Naive B cell (primary cell): Measurements from ENCODE around the gene TNP1. TPM values are rescaled to one million over a fixed set of nuclear protein-coding genes. Genes with fewer than 3 reads are reported as not detected.
A peak's percentile ranks its signal among the peaks of the same experiment; 100 is the strongest.

Source experiments
- ATAC-seq, 2 donors: fragments of 150-1000 bp; cut with Tn5 transposase; 2 replicates each; pipeline ENCODE4 v1.10.0; 2021; ENCODE audit warnings: low read depth in 2 of 2, mild to moderate bottlenecking in 2 of 2, moderate library complexity in 2 of 2
- DNase-seq: peaks from one replicate; pipeline ENCODE4 v3.0.0; 2022
- H3K27ac Mint-ChIP-seq, 6 donors: one replicate each; pipeline ENCODE4 v1.8.0; 2020 to 2022; ENCODE audit warnings: mild to moderate bottlenecking in 6 of 6, mixed read lengths in 6 of 6, moderate library complexity in 5 of 6, inconsistent platforms in 2 of 6
- H3K27me3 Mint-ChIP-seq, 3 donors: one replicate each; pipeline ENCODE4 v1.8.0; 2021 to 2022; ENCODE audit warnings: mixed read lengths in 3 of 3, mild to moderate bottlenecking in 1 of 3
- H3K36me3 Mint-ChIP-seq, 2 donors: one replicate each; pipeline ENCODE4 v1.8.0; 2020 to 2022; ENCODE audit warnings: mixed read lengths in 2 of 2, inconsistent platforms in 1 of 2, mild to moderate bottlenecking in 1 of 2
- H3K4me1 Mint-ChIP-seq, 3 donors: one replicate each; pipeline ENCODE4 v1.8.0; 2020 to 2022; ENCODE audit warnings: mixed read lengths in 3 of 3, inconsistent platforms in 1 of 3, mild to moderate bottlenecking in 1 of 3, moderate library complexity in 1 of 3
- H3K4me3 Mint-ChIP-seq, 8 donors: one replicate each; pipeline ENCODE4 v1.8.0; 2020 to 2022; ENCODE audit warnings: mild to moderate bottlenecking in 8 of 8, mixed read lengths in 8 of 8, moderate library complexity in 8 of 8, inconsistent platforms in 2 of 8
- H3K9me3 Mint-ChIP-seq, 7 donors: one replicate each; pipeline ENCODE4 v1.8.0; 2020 to 2022; ENCODE audit warnings: mixed read lengths in 7 of 7, mild to moderate bottlenecking in 5 of 7, inconsistent platforms in 2 of 7, moderate library complexity in 1 of 7
- polyA plus RNA-seq, 6 donors: library from polyadenylated mRNA; unstranded; fragments of 300-500 nt; fragmentation: Illumina TruSeq; gene quantifications; one replicate each; pipeline ENCODE4 v1.2.3, GENCODE V29; 2021; ENCODE audit warnings: low read depth in 6 of 6

The TNP1 gene
- not detected for polyA plus RNA-seq

GRCh38 chr2:216859944-216860343 lies at the start of gene TNP1:
Gene TNP1, minus strand, starts transcription at chr2:216860064. Its CDS starts 30 bp downstream, at chr2:216860034.
- no peaks in the 10 kb centered on the region for H3K4me1 Mint-ChIP-seq
- DNase-seq (no peak), ATAC-seq (no peak)
- peaks cover 7 to 11% (median 10%) of the 10 kb centered on the region in 3 donors for H3K27me3 Mint-ChIP-seq
- H3K27ac Mint-ChIP-seq, result no peak within 1 kb of the TSS
- no peak within 1 kb of the TSS for H3K4me3 Mint-ChIP-seq
- no peaks in the 10 kb centered on the region for H3K9me3 Mint-ChIP-seq
- no peaks in the 10 kb centered on the region for H3K36me3 Mint-ChIP-seq

- H3K27me3 Mint-ChIP-seq, result peaks cover 0 to 16% (median 0%) of the 10 kb centered on the region in 3 donors
- no peak for ATAC-seq
- H3K36me3 Mint-ChIP-seq, result peaks cover 0 to 1% of the 10 kb centered on the region in 2 donors
- no peak overlapping the region for H3K27ac Mint-ChIP-seq
- H3K4me3 Mint-ChIP-seq, result no peak overlapping the region
- DNase-seq, result no peak
- H3K9me3 Mint-ChIP-seq, result peaks cover 0 to 13% (median 8%) of the 10 kb centered on the region in 7 donors
- H3K4me1 Mint-ChIP-seq, result no peaks in the 10 kb centered on the region
Observed at GRCh38 chr2:216908300-216908699, 48.4 kb upstream of the TNP1 start.

- peaks cover 0 to 12% of the 10 kb centered on the region in 2 donors for H3K36me3 Mint-ChIP-seq
- H3K4me3 Mint-ChIP-seq, result no peak overlapping the region
- no peak overlapping the region for H3K27ac Mint-ChIP-seq
- no peaks in the 10 kb centered on the region for H3K4me1 Mint-ChIP-seq
- peaks cover 0 to 10% (median 0%) of the 10 kb centered on the region in 3 donors for H3K27me3 Mint-ChIP-seq
- ATAC-seq (no peak), DNase-seq (no peak)
- peaks cover 8 to 29% (median 18%) of the 10 kb centered on the region in 7 donors for H3K9me3 Mint-ChIP-seq
Observed at GRCh38 chr2:216905649-216906329, 45.9 kb upstream of the TNP1 start.

GRCh38 chr2:216904974-216905373 lies 45.1 kb upstream of the TNP1 start:
- ATAC-seq, result no peak
- Mint-ChIP-seq H3K27ac (no peak overlapping the region), H3K27me3 (peaks cover 6 to 8% (median 6%) of the 10 kb centered on the region in 3 donors), H3K36me3 (peaks cover 3 to 12% of the 10 kb centered on the region in 2 donors), H3K4me1 (no peaks in the 10 kb centered on the region), H3K9me3 (peaks cover 9 to 37% (median 18%) of the 10 kb centered on the region in 7 donors), H3K4me3 (no peak overlapping the region)
- no peak for DNase-seq

GRCh38 chr2:216904554-216904953 lies 44.7 kb upstream of the TNP1 start:
- Mint-ChIP-seq H3K36me3 (peaks cover 3 to 12% of the 10 kb centered on the region in 2 donors), H3K4me3 (no peak overlapping the region), H3K27me3 (peaks cover 6 to 9% (median 6%) of the 10 kb centered on the region in 3 donors), H3K9me3 (peaks cover 9 to 41% (median 19%) of the 10 kb centered on the region in 7 donors), H3K27ac (no peak overlapping the region), H3K4me1 (no peaks in the 10 kb centered on the region)
- DNase-seq, result no peak
- no peak for ATAC-seq

- H3K4me1 Mint-ChIP-seq, result no peaks in the 10 kb centered on the region
- DNase-seq (no peak), ATAC-seq (no peak)
- H3K4me3 Mint-ChIP-seq, result peak overlapping the region in 1 of 8 donors; percentile 19
- no peak overlapping the region for H3K27ac Mint-ChIP-seq
- H3K36me3 Mint-ChIP-seq, result peaks cover 3 to 12% of the 10 kb centered on the region in 2 donors
- H3K9me3 Mint-ChIP-seq, result peaks cover 9 to 42% (median 19%) of the 10 kb centered on the region in 7 donors
- H3K27me3 Mint-ChIP-seq, result peaks cover 6 to 9% (median 7%) of the 10 kb centered on the region in 3 donors
Observed at GRCh38 chr2:216903470-216903869, 43.6 kb upstream of the TNP1 start.

- DNase-seq, result no peak
- no peak overlapping the region for H3K27ac Mint-ChIP-seq
- peaks cover 3 to 12% of the 10 kb centered on the region in 2 donors for H3K36me3 Mint-ChIP-seq
- H3K9me3 Mint-ChIP-seq, result peaks cover 9 to 42% (median 20%) of the 10 kb centered on the region in 7 donors
- no peaks in the 10 kb centered on the region for H3K4me1 Mint-ChIP-seq
- no peak for ATAC-seq
- peaks cover 3 to 9% (median 6%) of the 10 kb centered on the region in 3 donors for H3K27me3 Mint-ChIP-seq
- no peak overlapping the region for H3K4me3 Mint-ChIP-seq
Observed at GRCh38 chr2:216901273-216901672, 41.4 kb upstream of the TNP1 start.

- Mint-ChIP-seq H3K4me3 (no peak overlapping the region), H3K27ac (no peak overlapping the region), H3K9me3 (peaks cover 9 to 42% (median 20%) of the 10 kb centered on the region in 7 donors), H3K4me1 (no peaks in the 10 kb centered on the region), H3K36me3 (peaks cover 3 to 12% of the 10 kb centered on the region in 2 donors), H3K27me3 (peaks cover 3 to 17% (median 6%) of the 10 kb centered on the region in 3 donors)
- ATAC-seq (no peak), DNase-seq (no peak)
Observed at GRCh38 chr2:216900406-216900805, 40.5 kb upstream of the TNP1 start.

GRCh38 chr2:216897561-216898203 lies 37.8 kb upstream of the TNP1 start:
- no peak overlapping the region for H3K4me3 Mint-ChIP-seq
- DNase-seq, result no peak
- peaks cover 4 to 24% (median 8%) of the 10 kb centered on the region in 7 donors for H3K9me3 Mint-ChIP-seq
- no peak overlapping the region for H3K27ac Mint-ChIP-seq
- peaks cover 3 to 4% of the 10 kb centered on the region in 2 donors for H3K36me3 Mint-ChIP-seq
- ATAC-seq, result no peak
- no peaks in the 10 kb centered on the region for H3K4me1 Mint-ChIP-seq
- peaks cover 3 to 19% (median 6%) of the 10 kb centered on the region in 3 donors for H3K27me3 Mint-ChIP-seq

- Mint-ChIP-seq H3K27me3 (peaks cover 4 to 18% (median 6%) of the 10 kb centered on the region in 3 donors), H3K9me3 (peaks cover 0 to 5% (median 3%) of the 10 kb centered on the region in 7 donors), H3K27ac (no peak overlapping the region), H3K36me3 (no peaks in the 10 kb centered on the region), H3K4me3 (no peak overlapping the region), H3K4me1 (no peaks in the 10 kb centered on the region)
- DNase-seq (no peak), ATAC-seq (no peak)
Observed at GRCh38 chr2:216890138-216890537, 30.3 kb upstream of the TNP1 start.

- DNase-seq, result no peak
- ATAC-seq, result no peak
- H3K4me3 Mint-ChIP-seq, result no peak overlapping the region
- H3K9me3 Mint-ChIP-seq, result peaks cover 0 to 5% (median 3%) of the 10 kb centered on the region in 7 donors
- no peaks in the 10 kb centered on the region for H3K4me1 Mint-ChIP-seq
- H3K36me3 Mint-ChIP-seq, result no peaks in the 10 kb centered on the region
- H3K27me3 Mint-ChIP-seq, result peaks cover 4 to 18% (median 6%) of the 10 kb centered on the region in 3 donors
- H3K27ac Mint-ChIP-seq, result peak overlapping the region in 1 of 6 donors; percentile 56
Observed at GRCh38 chr2:216888887-216889622, 29.2 kb upstream of the TNP1 start.

GRCh38 chr2:216888081-216888480 lies 28.2 kb upstream of the TNP1 start:
- H3K9me3 Mint-ChIP-seq, result peaks cover 0 to 7% (median 3%) of the 10 kb centered on the region in 7 donors
- no peaks in the 10 kb centered on the region for H3K4me1 Mint-ChIP-seq
- DNase-seq (no peak), ATAC-seq (no peak)
- H3K27ac Mint-ChIP-seq, result no peak overlapping the region
- H3K4me3 Mint-ChIP-seq, result no peak overlapping the region
- H3K27me3 Mint-ChIP-seq, result peaks cover 4 to 18% (median 6%) of the 10 kb centered on the region in 3 donors
- no peaks in the 10 kb centered on the region for H3K36me3 Mint-ChIP-seq

GRCh38 chr2:216887138-216887537 lies 27.3 kb upstream of the TNP1 start:
- no peaks in the 10 kb centered on the region for H3K4me1 Mint-ChIP-seq
- no peak for DNase-seq
- H3K4me3 Mint-ChIP-seq, result peak overlapping the region in 2 of 8 donors; percentile 13 to 36
- peaks cover 4 to 18% (median 6%) of the 10 kb centered on the region in 3 donors for H3K27me3 Mint-ChIP-seq
- no peak for ATAC-seq
- H3K36me3 Mint-ChIP-seq, result no peaks in the 10 kb centered on the region
- H3K27ac Mint-ChIP-seq, result no peak overlapping the region
- H3K9me3 Mint-ChIP-seq, result peaks cover 0 to 7% (median 5%) of the 10 kb centered on the region in 7 donors
